ENCODE results near the gene ERGIC3. TPM values are rescaled to one million over a fixed set of nuclear protein-coding genes. Genes with fewer than 3 reads are reported as not detected.

The ERGIC3 gene
- total and polyA plus RNA-seq, 2 of the 13 experiments (the other 11 are each of a cell fraction or from before 2014, with no cell fraction given), result 407 to 670 TPM

GRCh38 chr20:35497780-35498189 lies 44.1 kb upstream of the ERGIC3 start (continued):
- no peak for TF ChIP-seq ZNF260 (CRISPR knock-in tag; IDR thresholded peaks at IDR 0.05; ENCODE audit: borderline replicate concordance, low read depth)
- no peak for TF ChIP-seq ZBTB2 (CRISPR knock-in tag; IDR thresholded peaks at IDR 0.05; ENCODE audit: low read depth)
- no peak for TF ChIP-seq ZNF441 (CRISPR knock-in tag; IDR thresholded peaks at IDR 0.05; ENCODE audit: borderline replicate concordance)
- no peak for TF ChIP-seq ZNF577 (CRISPR knock-in tag; IDR thresholded peaks at IDR 0.05; ENCODE audit: borderline replicate concordance, low read depth)
- no peak for TF ChIP-seq ZNF451 (CRISPR knock-in tag; IDR thresholded peaks at IDR 0.05)
- no peak for TF ChIP-seq NR3C1 (CRISPR knock-in tag; IDR thresholded peaks at IDR 0.05)
- 0 out of 2 replicates have a peak, but pooled peaks have one; percentile 53 for TF ChIP-seq NRL (CRISPR knock-in tag; IDR thresholded peaks at IDR 0.05; ENCODE audit: borderline replicate concordance)
- TF ChIP-seq ZNF407 (CRISPR knock-in tag; IDR thresholded peaks at IDR 0.05; ENCODE audit: not compliant biosample characterization), result no peak
- no peak for TF ChIP-seq DNMT3B (CRISPR knock-in tag; conservative IDR thresholded peaks at IDR 0.05)
- no peak for TF ChIP-seq TFDP1 (CRISPR knock-in tag; IDR thresholded peaks at IDR 0.05; ENCODE audit: borderline replicate concordance)
- TF ChIP-seq NFIC (IDR thresholded peaks at IDR 0.05; ENCODE audit: low read length), result no peak
